SK-N-SH (cell line): Measurements from ENCODE around the gene FAM234A. TPM values are rescaled to one million over a fixed set of nuclear protein-coding genes. Genes with fewer than 3 reads are reported as not detected.

Experiments
- CTCF ChIA-PET: fragments of 300-600, 350-600 bp; formaldehyde crosslinking; extraction: SDS; loops from one replicate; lab custom pipeline; 2021; lab: Yijun Ruan, JAX
- POLR2A ChIA-PET: fragments of 350-600 bp; sonication (Branson Sonifier 250); formaldehyde crosslinking; extraction: SDS; loops from one replicate; lab custom pipeline; 2020; ENCODE audit warnings: antibody characterized with exemption, inconsistent platforms; lab: Yijun Ruan, JAX
- DNase-seq: peaks from one replicate; pipeline ENCODE4 v3.0.0; 2012
- H2AFZ ChIP-seq: fragments of 200-600 bp; sonication (generic); 2 replicates; pipeline ENCODE4 v1.8.1; 2016; ENCODE audit warnings: antibody characterized with exemption, mild to moderate bottlenecking, low read depth
- H3F3A ChIP-seq: fragments of 200-600 bp; sonication (generic); replicated peaks from 2 replicates; pipeline ENCODE3; 2016; ENCODE audit warnings: antibody characterized with exemption, mild to moderate bottlenecking; ENCODE audit not compliant: insufficient read depth
- H3K27ac ChIP-seq, 2 experiments: fragments of 200-500 bp in 1 of 2; fragments of 200-600 bp in 1 of 2; sonication (Bioruptor generic) in 1 of 2; sonication (generic), shearing (Covaris generic) in 1 of 2; 2 replicates each; pipeline versions ENCODE4 v1.5.1 to v1.6.1; 2014 to 2016; ENCODE audit warnings: low read depth in 2 of 2, inconsistent platforms in 1 of 2, low read length in 1 of 2, mild to moderate bottlenecking in 1 of 2, mixed read lengths in 1 of 2
- H3K27me3 ChIP-seq: fragments of 200-600 bp; sonication (generic), shearing (Covaris generic); 2 replicates; pipeline ENCODE4 v1.6.1; 2016; ENCODE audit warnings: mixed run types; ENCODE audit not compliant: insufficient read depth
- H3K36me3 ChIP-seq, 2 experiments: fragments of 200-500 bp in 1 of 2; fragments of 200-600 bp in 1 of 2; sonication (Bioruptor generic) in 1 of 2; sonication (generic) in 1 of 2; replicated peaks in 1 of 2; 2 replicates each; pipeline versions ENCODE3 to v1.5.1; 2014 to 2016; ENCODE audit warnings: low read length in 1 of 2, mild to moderate bottlenecking in 1 of 2; ENCODE audit not compliant: insufficient read depth in 2 of 2, control insufficient read depth in 1 of 2
- H3K4me1 ChIP-seq, 2 experiments: fragments of 200-500 bp in 1 of 2; fragments of 200-600 bp in 1 of 2; sonication (Bioruptor generic) in 1 of 2; sonication (generic), shearing (Covaris generic) in 1 of 2; 2 replicates each; pipeline versions ENCODE4 v1.5.1 to v1.6.1; 2014 to 2016; ENCODE audit warnings: low read depth in 1 of 2, low read length in 1 of 2, mixed run types in 1 of 2; ENCODE audit not compliant: insufficient read depth in 2 of 2, control insufficient read depth in 1 of 2
- H3K4me2 ChIP-seq: fragments of 200-600 bp; sonication (generic), shearing (Covaris generic); 2 replicates; pipeline ENCODE4 v1.6.1; 2017; ENCODE audit warnings: mixed run types
- H3K4me3 ChIP-seq, 2 experiments: fragments of 200-500 bp in 1 of 2; fragments of 200-600 bp in 1 of 2; sonication (Bioruptor generic) in 1 of 2; sonication (generic), shearing (Covaris generic) in 1 of 2; 2 replicates each; pipeline versions ENCODE4 v1.5.1 to v1.8.1; 2014 to 2016; ENCODE audit warnings: low read depth in 2 of 2, inconsistent platforms in 1 of 2, low read length in 1 of 2, mild to moderate bottlenecking in 1 of 2, mixed read lengths in 1 of 2, moderate library complexity in 1 of 2
- H3K79me2 ChIP-seq: fragments of 200-600 bp; sonication (generic); 2 replicates; pipeline ENCODE4 v1.8.1; 2017; ENCODE audit warnings: mild to moderate bottlenecking; ENCODE audit not compliant: insufficient read depth
- H3K9ac ChIP-seq: fragments of 200-600 bp; sonication (generic); 2 replicates; pipeline ENCODE4 v1.6.1; 2017; ENCODE audit warnings: mixed run types
- H3K9me2 ChIP-seq: fragments of 200-600 bp; sonication (generic); 2 replicates; pipeline ENCODE4 v1.6.1; 2017; ENCODE audit warnings: mixed run types
- H3K9me3 ChIP-seq: fragments of 200-600 bp; sonication (generic); 2 replicates; pipeline ENCODE4 v1.6.1; 2017; ENCODE audit warnings: mixed run types, mild to moderate bottlenecking, moderate library complexity
- H4K20me1 ChIP-seq: fragments of 200-600 bp; sonication (generic); 2 replicates; pipeline ENCODE4 v1.6.1; 2017; ENCODE audit warnings: mild to moderate bottlenecking, mixed run types; ENCODE audit not compliant: insufficient read depth
- CHD2 ChIP-seq: fragments of 150-350 bp; IDR thresholded peaks from 2 replicates; pipeline ENCODE4 v1.6.1; 2018; ENCODE audit warnings: low read length; ENCODE audit not compliant: partially characterized antibody
- ELF1 ChIP-seq: IDR thresholded peaks from 2 replicates; pipeline ENCODE4 v1.4.0; 2012
- EP300 ChIP-seq, 2 experiments: IDR thresholded peaks; 2 replicates each; pipeline versions ENCODE4 v1.4.0 to v1.6.1; 2012; ENCODE audit warnings: borderline replicate concordance in 1 of 2, low read depth in 1 of 2, low read length in 1 of 2
- FOSL2 ChIP-seq: IDR thresholded peaks from 2 replicates; pipeline ENCODE4 v1.4.0; 2012; ENCODE audit warnings: low read depth, mild to moderate bottlenecking, moderate library complexity, borderline replicate concordance
- JUND ChIP-seq: IDR thresholded peaks from 2 replicates; pipeline ENCODE4 v1.4.0; 2012
- MAX ChIP-seq: IDR thresholded peaks from 2 replicates; pipeline ENCODE4 v1.4.0; 2012; ENCODE audit warnings: low read depth
- MEF2A ChIP-seq: IDR thresholded peaks from 2 replicates; pipeline ENCODE4 v1.4.0; 2012; ENCODE audit warnings: low read depth, borderline replicate concordance
- NFIC ChIP-seq: IDR thresholded peaks from 2 replicates; pipeline ENCODE4 v1.4.0; 2012; ENCODE audit warnings: borderline replicate concordance
- PBX3 ChIP-seq: IDR thresholded peaks from 2 replicates; pipeline ENCODE4; 2012
- POLR2AphosphoS5 ChIP-seq: IDR thresholded peaks from 2 replicates; pipeline ENCODE4 v1.6.1; 2012; ENCODE audit warnings: low read depth, low read length
- RCOR1 ChIP-seq: fragments of 150-350 bp; IDR thresholded peaks from 2 replicates; pipeline ENCODE4 v1.6.1; 2017; ENCODE audit warnings: antibody characterized with exemption, low read length
- REST ChIP-seq: IDR thresholded peaks from 2 replicates; pipeline ENCODE4 v1.6.1; 2012; ENCODE audit warnings: mild to moderate bottlenecking, low read depth, low read length, moderate library complexity
- USF2 ChIP-seq: fragments of 150-350 bp; IDR thresholded peaks from 2 replicates; pipeline ENCODE4 v1.6.1; 2017; ENCODE audit warnings: antibody characterized with exemption, low read length, low read depth, borderline replicate concordance
- WGBS: methylation state at CpG from one replicate; pipeline ENCODE4 v1.1.6; 2017; ENCODE audit warnings: low lambda C conversion rate; 5-methylcytosine and 5-hydroxymethylcytosine counted together
- polyA plus RNA-seq, 3 experiments: library from polyadenylated mRNA; depleted of rRNA; stranded (reverse); fragments of >200 nt; gene quantifications; 2 replicates each; pipeline ENCODE4 v1.2.3, GENCODE V29; 2012

The FAM234A gene
- polyA plus RNA-seq, 1 of the 3 experiments (the other 2 are of a cell fraction): 126 TPM

GRCh38 chr16:301950-302349, 67.3 kb downstream of the FAM234A start:
- H3K27ac ChIP-seq: no peak overlapping the region
- H3F3A ChIP-seq: no peaks in the 10 kb centered on the region
- TF ChIP-seq CHD2: no peak
- no peak for TF ChIP-seq RCOR1
- TF ChIP-seq JUND: no peak
- TF ChIP-seq MEF2A: no peak
- no peak for TF ChIP-seq FOSL2
- no peak for TF ChIP-seq USF2
- no peak for TF ChIP-seq POLR2AphosphoS5
- no peak for TF ChIP-seq REST
- TF ChIP-seq PBX3: no peak
- TF ChIP-seq MAX: no peak
- TF ChIP-seq NFIC: no peak
- no peak for TF ChIP-seq ELF1
- TF ChIP-seq EP300 (IDR thresholded peaks at IDR 0.05; ENCODE audit: borderline replicate concordance in 1 of 2, low read depth in 1 of 2, low read length in 1 of 2): no peak
- no peaks in the 10 kb centered on the region for H4K20me1 ChIP-seq
- no peaks in the 10 kb centered on the region for H3K79me2 ChIP-seq
- WGBS: 100% methylated on average over 1 of the region's 13 CpGs
- peaks cover 0 to 12% of the 10 kb centered on the region in 2 experiments for H3K36me3 ChIP-seq
- no peak overlapping the region for H3K9ac ChIP-seq
- H3K4me2 ChIP-seq: no peak overlapping the region
- no peak for DNase-seq
- no peak overlapping the region for H2AFZ ChIP-seq
- H3K27me3 ChIP-seq: no peaks in the 10 kb centered on the region
- H3K4me3 ChIP-seq: no peak overlapping the region
- POLR2A ChIA-PET: no interaction called here
- H3K4me1 ChIP-seq: no peaks in the 10 kb centered on the region
- CTCF ChIA-PET: interaction anchor here (1.2 kb wide), 1 partner anchor 12 kb away, joined by 3 read pairs; no protein-coding TSS in a partner anchor
- H3K9me2 ChIP-seq: no peaks in the 10 kb centered on the region
- no peaks in the 10 kb centered on the region for H3K9me3 ChIP-seq
